Measurements from ENCODE around the gene PPP6R3.

Gene PPP6R3

DNA sequence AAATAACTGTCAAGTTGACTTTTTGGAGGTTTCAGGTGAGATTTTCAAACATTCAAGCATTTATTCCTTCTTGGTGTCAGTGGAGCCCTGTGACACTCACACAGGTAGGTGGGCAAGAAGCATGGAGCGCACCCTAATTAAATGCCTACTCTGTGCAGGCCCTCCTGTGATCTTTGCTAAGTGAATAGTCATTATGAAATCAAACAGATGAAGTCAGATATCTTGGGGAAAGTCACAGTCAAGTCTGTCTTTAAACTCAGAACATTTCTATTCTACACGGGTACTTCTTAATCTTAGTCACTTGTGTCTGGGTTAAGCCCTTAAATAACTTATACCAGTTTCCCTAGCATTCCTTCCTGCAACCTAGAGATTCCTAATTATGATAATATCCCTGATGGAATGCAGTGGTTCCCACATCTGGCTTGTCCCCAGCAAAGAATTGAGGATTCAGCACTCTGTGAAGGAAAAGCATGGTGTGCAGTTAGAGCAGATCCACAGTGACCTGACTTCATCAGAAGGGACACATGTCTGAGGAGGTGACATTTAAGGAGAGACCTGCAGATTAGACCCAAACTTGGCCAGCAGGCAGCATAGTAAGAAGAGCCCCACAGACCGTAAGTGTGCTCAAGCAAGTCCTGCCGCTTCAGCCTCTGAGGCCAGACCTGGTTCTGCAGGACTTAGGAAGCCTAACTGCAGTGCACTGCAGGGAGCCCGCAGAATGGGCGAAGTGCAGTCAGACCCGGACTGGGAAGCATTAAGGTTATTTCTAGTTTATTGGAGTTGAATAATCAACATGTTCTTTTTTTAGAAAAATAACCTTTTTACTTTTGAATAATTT lies 138.5 kb downstream of the PPP6R3 start:
- Histone ChIP-seq H3K4me1 (ENCODE audit: insufficient read depth, low read length) (no peaks in the 10 kb centered on the region), H3K27ac (ENCODE audit: low read length) (no peak overlapping the region), H3K4me3 (ENCODE audit: low read depth in 1 of 2, low read length in 2 of 2) (no peak overlapping the region), H3K9ac (ENCODE audit: low read depth, low read length) (no peak overlapping the region), H3K4me2 (ENCODE audit: insufficient read depth, low read length) (no peak overlapping the region), H2AFZ (ENCODE audit: low read depth, low read length) (no peak overlapping the region), H3K79me2 (ENCODE audit: insufficient read depth, low read length) (no peaks in the 10 kb centered on the region; the same call in 1 of the 2 replicates), H3K36me3 (ENCODE audit: insufficient read depth, low read length) (peaks cover 96% of the 10 kb centered on the region), H4K20me1 (ENCODE audit: insufficient read depth, low read length) (peaks cover 11% of the 10 kb centered on the region), H3K27me3 (ENCODE audit: insufficient read depth, low read length, poor library complexity) (no peaks in the 10 kb centered on the region), H3K9me3 (ENCODE audit: insufficient read depth, low read length, severe bottlenecking) (no peaks in the 10 kb centered on the region)
- DNase-seq: no peak
- no peak for ATAC-seq (ENCODE audit: insufficient read depth, low read depth)
- TF ChIP-seq, protein P1, sequence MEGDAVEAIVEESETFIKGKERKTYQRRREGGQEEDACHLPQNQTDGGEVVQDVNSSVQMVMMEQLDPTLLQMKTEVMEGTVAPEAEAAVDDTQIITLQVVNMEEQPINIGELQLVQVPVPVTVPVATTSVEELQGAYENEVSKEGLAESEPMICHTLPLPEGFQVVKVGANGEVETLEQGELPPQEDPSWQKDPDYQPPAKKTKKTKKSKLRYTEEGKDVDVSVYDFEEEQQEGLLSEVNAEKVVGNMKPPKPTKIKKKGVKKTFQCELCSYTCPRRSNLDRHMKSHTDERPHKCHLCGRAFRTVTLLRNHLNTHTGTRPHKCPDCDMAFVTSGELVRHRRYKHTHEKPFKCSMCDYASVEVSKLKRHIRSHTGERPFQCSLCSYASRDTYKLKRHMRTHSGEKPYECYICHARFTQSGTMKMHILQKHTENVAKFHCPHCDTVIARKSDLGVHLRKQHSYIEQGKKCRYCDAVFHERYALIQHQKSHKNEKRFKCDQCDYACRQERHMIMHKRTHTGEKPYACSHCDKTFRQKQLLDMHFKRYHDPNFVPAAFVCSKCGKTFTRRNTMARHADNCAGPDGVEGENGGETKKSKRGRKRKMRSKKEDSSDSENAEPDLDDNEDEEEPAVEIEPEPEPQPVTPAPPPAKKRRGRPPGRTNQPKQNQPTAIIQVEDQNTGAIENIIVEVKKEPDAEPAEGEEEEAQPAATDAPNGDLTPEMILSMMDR (IDR thresholded peaks at IDR 0.05; ENCODE audit: borderline replicate concordance, extremely low read depth, low read length, poor library complexity, severe bottlenecking): no peak
- TF ChIP-seq EZH2 (IDR thresholded peaks at IDR 0.05; ENCODE audit: borderline replicate concordance, low read depth, low read length, severe bottlenecking): no peak

DNA sequence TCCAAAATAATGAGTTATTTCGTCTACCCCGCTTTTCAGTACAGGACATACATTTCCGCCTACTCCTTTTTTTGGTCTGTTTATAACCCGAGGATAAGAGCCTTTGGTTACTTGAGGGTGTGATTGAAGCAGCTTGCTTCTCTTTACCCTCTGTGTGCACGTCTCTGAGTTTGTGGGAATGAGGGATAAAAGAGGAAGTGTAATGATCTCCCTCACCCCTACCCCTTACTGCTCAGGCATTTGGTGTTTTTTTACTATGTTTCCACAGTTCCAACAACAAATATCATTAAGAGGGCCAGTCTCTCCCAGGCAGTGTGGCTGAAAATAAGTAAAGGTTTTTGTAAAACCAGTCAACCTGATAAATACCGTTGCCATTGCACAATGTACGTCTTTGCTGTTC lies 140.6 kb downstream of the PPP6R3 start:
- H3K4me3 ChIP-seq (ENCODE audit: low read depth in 1 of 2, low read length in 2 of 2): no peak overlapping the region
- no peak overlapping the region for H2AFZ ChIP-seq (ENCODE audit: low read depth, low read length)
- no peaks in the 10 kb centered on the region for H3K9me3 ChIP-seq (ENCODE audit: insufficient read depth, low read length, severe bottlenecking)
- H3K4me2 ChIP-seq (ENCODE audit: insufficient read depth, low read length): no peak overlapping the region
- no peaks in the 10 kb centered on the region for H3K79me2 ChIP-seq (ENCODE audit: insufficient read depth, low read length)
- H3K4me1 ChIP-seq (ENCODE audit: insufficient read depth, low read length): no peaks in the 10 kb centered on the region
- H3K27me3 ChIP-seq (ENCODE audit: insufficient read depth, low read length, poor library complexity): no peaks in the 10 kb centered on the region
- H4K20me1 ChIP-seq (ENCODE audit: insufficient read depth, low read length): peaks cover 11% of the 10 kb centered on the region
- DNase-seq: no peak
- H3K27ac ChIP-seq (ENCODE audit: low read length): no peak overlapping the region
- ATAC-seq (ENCODE audit: insufficient read depth, low read depth): no peak
- H3K9ac ChIP-seq (ENCODE audit: low read depth, low read length): no peak overlapping the region
- peaks cover 99% of the 10 kb centered on the region for H3K36me3 ChIP-seq (ENCODE audit: insufficient read depth, low read length)
- TF ChIP-seq EZH2 (IDR thresholded peaks at IDR 0.05; ENCODE audit: borderline replicate concordance, low read depth, low read length, severe bottlenecking): no peak
- TF ChIP-seq, protein P1 (IDR thresholded peaks at IDR 0.05; ENCODE audit: borderline replicate concordance, extremely low read depth, low read length, poor library complexity, severe bottlenecking): no peak

DNA sequence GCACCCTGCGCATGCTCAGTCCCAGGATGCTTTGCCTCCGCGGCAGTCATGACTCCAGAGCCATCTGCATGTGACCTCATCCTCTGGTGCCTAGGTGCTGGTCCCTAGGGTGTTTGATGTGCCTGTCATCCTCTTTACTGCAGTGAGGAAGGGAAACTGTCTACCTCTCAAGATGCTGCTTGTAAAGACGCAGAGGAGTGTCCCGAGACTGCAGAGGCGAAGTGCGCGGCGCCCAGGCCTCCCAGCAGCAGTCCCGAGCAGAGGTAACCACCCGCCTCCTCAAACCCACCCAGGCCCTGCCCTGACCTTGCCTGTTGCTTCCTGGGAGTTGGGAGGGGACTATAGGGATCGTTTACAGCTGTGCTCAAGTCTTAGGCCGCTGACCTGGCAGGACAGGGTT lies 149.2 kb downstream of the PPP6R3 start:
- H3K4me3 ChIP-seq (ENCODE audit: low read depth in 1 of 2, low read length in 2 of 2): no peak overlapping the region
- peaks cover 16% of the 10 kb centered on the region; the same call in 1 of the 2 replicates for H4K20me1 ChIP-seq (ENCODE audit: insufficient read depth, low read length)
- no peaks in the 10 kb centered on the region for H3K4me1 ChIP-seq (ENCODE audit: insufficient read depth, low read length)
- ATAC-seq (ENCODE audit: insufficient read depth, low read depth) (no peak), DNase-seq (no peak)
- H3K27ac ChIP-seq (ENCODE audit: low read length): no peak overlapping the region
- peaks cover 99% of the 10 kb centered on the region for H3K36me3 ChIP-seq (ENCODE audit: insufficient read depth, low read length)
- no peaks in the 10 kb centered on the region for H3K79me2 ChIP-seq (ENCODE audit: insufficient read depth, low read length)
- TF ChIP-seq, protein P1 (IDR thresholded peaks at IDR 0.05; ENCODE audit: borderline replicate concordance, extremely low read depth, low read length, poor library complexity, severe bottlenecking): no peak
- TF ChIP-seq EZH2 (IDR thresholded peaks at IDR 0.05; ENCODE audit: borderline replicate concordance, low read depth, low read length, severe bottlenecking): no peak
- no peaks in the 10 kb centered on the region for H3K27me3 ChIP-seq (ENCODE audit: insufficient read depth, low read length, poor library complexity)
- H2AFZ ChIP-seq (ENCODE audit: low read depth, low read length): no peak overlapping the region
- H3K9me3 ChIP-seq (ENCODE audit: insufficient read depth, low read length, severe bottlenecking): no peaks in the 10 kb centered on the region
- H3K4me2 ChIP-seq (ENCODE audit: insufficient read depth, low read length): no peak overlapping the region
- no peak overlapping the region for H3K9ac ChIP-seq (ENCODE audit: low read depth, low read length)
